Fibroblast of lung (primary cell): ENCODE results near the gene ADGRF3. TPM values are rescaled to one million over a fixed set of nuclear protein-coding genes. Genes with fewer than 3 reads are reported as not detected.

Source experiments
- DNase-seq, 2 donors: peaks; one replicate each; pipeline versions ENCODE4 v3.0.0 to v3.0.0-alpha.2; 2010; ENCODE audit warnings: low read depth in 2 of 2
- H2AFZ ChIP-seq: 2 replicates; pipeline ENCODE4 v1.5.1; 2012; ENCODE audit warnings: low read length, control low read depth, inconsistent platforms
- H3K27ac ChIP-seq: 2 replicates; pipeline ENCODE4 v1.5.1; 2011; ENCODE audit warnings: low read length, control low read depth; ENCODE audit not compliant: insufficient read depth
- H3K27me3 ChIP-seq: 2 replicates; pipeline ENCODE4 v1.5.1; 2011; ENCODE audit warnings: mild to moderate bottlenecking, low read length; ENCODE audit not compliant: control insufficient read depth, insufficient read depth
- H3K36me3 ChIP-seq: 2 replicates; pipeline ENCODE4 v1.5.1; 2011; ENCODE audit warnings: low read length; ENCODE audit not compliant: control insufficient read depth, insufficient read depth
- H3K4me1 ChIP-seq: 2 replicates; pipeline ENCODE4 v1.5.1; 2011; ENCODE audit warnings: low read length; ENCODE audit not compliant: control insufficient read depth, insufficient read depth; ENCODE audit errors: extremely low read depth
- H3K4me2 ChIP-seq: 2 replicates; pipeline ENCODE4 v1.5.1; 2011; ENCODE audit warnings: low read length, control low read depth; ENCODE audit not compliant: insufficient read depth; ENCODE audit errors: extremely low read depth
- H3K4me3 ChIP-seq, 4 experiments: fragments of 200-600 bp in 1 of 4; sonication (generic) in 1 of 4; replicated peaks in 1 of 4; 2 replicates each; pipeline ENCODE4 v1.5.1; 2011 to 2016; ENCODE audit warnings: low read length in 4 of 4, low read depth in 3 of 4, mild to moderate bottlenecking in 3 of 4, control low read depth in 2 of 4, inconsistent platforms in 1 of 4, mixed read lengths in 1 of 4; ENCODE audit not compliant: insufficient read depth in 1 of 4; ENCODE audit errors: control extremely low read depth in 1 of 4
- H3K79me2 ChIP-seq: 2 replicates; pipeline ENCODE4 v1.5.1; 2012; ENCODE audit warnings: mild to moderate bottlenecking, low read length, inconsistent platforms; ENCODE audit not compliant: control insufficient read depth, insufficient read depth
- H3K9ac ChIP-seq: 2 replicates; pipeline ENCODE4 v1.5.1; 2011; ENCODE audit warnings: mild to moderate bottlenecking, low read length, control low read depth; ENCODE audit not compliant: insufficient read depth
- H3K9me3 ChIP-seq: 2 replicates; pipeline ENCODE4 v1.5.1; 2012; ENCODE audit warnings: low read depth, low read length; ENCODE audit not compliant: control insufficient read depth, insufficient read depth
- H4K20me1 ChIP-seq: 2 replicates; pipeline ENCODE4 v1.5.1; 2011; ENCODE audit warnings: low read length; ENCODE audit not compliant: control insufficient read depth, insufficient read depth; ENCODE audit errors: extremely low read depth
- EZH2 ChIP-seq: IDR thresholded peaks from 2 replicates; pipeline ENCODE4 v1.5.1; 2012; ENCODE audit warnings: low read length, control low read depth, mild to moderate bottlenecking; ENCODE audit errors: missing control alignments
- polyA plus RNA-seq, 2 donors: library from polyadenylated mRNA; depleted of rRNA in 1 of 2; stranded (reverse) in 1 of 2; unstranded in 1 of 2; fragments of >200 nt; gene quantifications; 2 replicates each; pipeline ENCODE4 v1.2.1, GENCODE V29; 2011 to 2012; ENCODE audit warnings: missing spikeins in 1 of 2
- total RNA-seq: library from RNA; depleted of rRNA; stranded (reverse); fragments of >200 nt; gene quantifications from 2 replicates; pipeline ENCODE4 v1.2.1, GENCODE V29; 2014
- TF ChIP-seq, protein P1 (sequence below), 2 donors: IDR thresholded peaks in 1 of 2; conservative IDR thresholded peaks in 1 of 2; 1 replicate in 1 of 2; 2 replicates in 1 of 2; pipeline ENCODE4 v1.5.1; 2011 to 2012; ENCODE audit warnings: low read length in 2 of 2, control low read depth in 1 of 2, inconsistent platforms in 1 of 2, low read depth in 1 of 2, mild to moderate bottlenecking in 1 of 2

Gene ADGRF3
- total and polyA plus RNA-seq, 2 donors (not counting 1 experiment from before 2014, with no cell fraction given) = under 0.01 to 0.06 TPM

DNA sequence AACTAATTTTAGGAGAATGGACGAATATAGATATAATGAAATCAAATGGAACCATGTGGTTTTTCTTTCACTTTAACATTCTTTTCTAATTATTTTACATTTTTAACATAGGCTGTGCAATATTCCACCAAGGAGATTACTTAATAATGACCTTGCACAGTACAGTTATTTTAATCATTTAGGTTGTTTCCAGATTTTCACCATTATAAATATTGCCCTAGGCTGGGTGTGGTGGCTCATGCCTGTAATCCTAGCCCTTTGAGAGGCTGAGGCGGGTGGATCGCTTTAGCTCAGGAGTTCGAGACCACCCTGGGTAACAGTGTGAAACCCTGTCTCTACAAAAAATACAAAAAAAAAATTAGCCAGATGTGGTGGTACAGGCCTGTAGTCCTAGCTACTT, 40.6 kb upstream of the ADGRF3 start:
- Histone ChIP-seq H3K9me3 (no peaks in the 10 kb centered on the region), H3K4me3 (no peak overlapping the region), H3K79me2 (no peaks in the 10 kb centered on the region), H3K27ac (no peak overlapping the region), H4K20me1 (no peaks in the 10 kb centered on the region), H2AFZ (no peak overlapping the region), H3K36me3 (peaks cover 4% of the 10 kb centered on the region), H3K9ac (no peak overlapping the region), H3K4me1 (no peaks in the 10 kb centered on the region), H3K27me3 (no peaks in the 10 kb centered on the region), H3K4me2 (no peak overlapping the region)
- no peak for DNase-seq
- TF ChIP-seq EZH2 = no peak
- TF ChIP-seq, protein P1, sequence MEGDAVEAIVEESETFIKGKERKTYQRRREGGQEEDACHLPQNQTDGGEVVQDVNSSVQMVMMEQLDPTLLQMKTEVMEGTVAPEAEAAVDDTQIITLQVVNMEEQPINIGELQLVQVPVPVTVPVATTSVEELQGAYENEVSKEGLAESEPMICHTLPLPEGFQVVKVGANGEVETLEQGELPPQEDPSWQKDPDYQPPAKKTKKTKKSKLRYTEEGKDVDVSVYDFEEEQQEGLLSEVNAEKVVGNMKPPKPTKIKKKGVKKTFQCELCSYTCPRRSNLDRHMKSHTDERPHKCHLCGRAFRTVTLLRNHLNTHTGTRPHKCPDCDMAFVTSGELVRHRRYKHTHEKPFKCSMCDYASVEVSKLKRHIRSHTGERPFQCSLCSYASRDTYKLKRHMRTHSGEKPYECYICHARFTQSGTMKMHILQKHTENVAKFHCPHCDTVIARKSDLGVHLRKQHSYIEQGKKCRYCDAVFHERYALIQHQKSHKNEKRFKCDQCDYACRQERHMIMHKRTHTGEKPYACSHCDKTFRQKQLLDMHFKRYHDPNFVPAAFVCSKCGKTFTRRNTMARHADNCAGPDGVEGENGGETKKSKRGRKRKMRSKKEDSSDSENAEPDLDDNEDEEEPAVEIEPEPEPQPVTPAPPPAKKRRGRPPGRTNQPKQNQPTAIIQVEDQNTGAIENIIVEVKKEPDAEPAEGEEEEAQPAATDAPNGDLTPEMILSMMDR (conservative IDR thresholded peaks at IDR 0.05 in 1 of 2, IDR thresholded peaks at IDR 0.05 in 1 of 2; ENCODE audit: low read depth in 1 of 2, low read length in 2 of 2) = no peak

DNA sequence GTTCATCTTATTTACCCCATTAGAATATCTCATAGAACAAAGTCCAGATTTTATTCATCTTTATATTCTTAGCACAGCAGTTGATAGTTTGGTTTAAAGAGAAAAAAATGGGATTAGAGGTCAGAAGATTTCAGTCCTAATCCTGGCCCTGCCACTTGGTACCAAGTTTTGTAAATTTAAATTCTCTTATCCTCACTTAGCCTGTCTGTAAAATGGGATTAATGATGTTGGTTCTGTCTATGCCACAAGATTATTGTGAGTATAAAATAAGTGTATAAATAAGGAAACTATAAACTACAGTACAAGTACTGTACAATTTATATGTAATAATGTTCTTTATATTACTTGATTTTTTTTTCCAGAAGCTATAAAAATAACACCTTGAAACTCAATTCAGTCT, 38.0 kb upstream of the ADGRF3 start:
- Histone ChIP-seq H3K4me3 (no peak overlapping the region), H3K4me2 (no peak overlapping the region), H4K20me1 (no peaks in the 10 kb centered on the region), H3K27me3 (no peaks in the 10 kb centered on the region), H3K9me3 (no peaks in the 10 kb centered on the region), H3K27ac (no peak overlapping the region), H3K4me1 (no peaks in the 10 kb centered on the region), H3K79me2 (no peaks in the 10 kb centered on the region), H3K9ac (no peak overlapping the region), H3K36me3 (peaks cover 2% of the 10 kb centered on the region), H2AFZ (no peak overlapping the region)
- no peak for TF ChIP-seq EZH2
- TF ChIP-seq, protein P1 (conservative IDR thresholded peaks at IDR 0.05 in 1 of 2, IDR thresholded peaks at IDR 0.05 in 1 of 2; ENCODE audit: low read depth in 1 of 2, low read length in 2 of 2) = no peak
- no peak for DNase-seq

GRCh38 chr2:26384183-26384582, 37.6 kb upstream of the ADGRF3 start:
- Histone ChIP-seq H3K27ac (no peak overlapping the region), H3K9ac (no peak overlapping the region), H3K4me3 (no peak overlapping the region), H4K20me1 (no peaks in the 10 kb centered on the region), H2AFZ (no peak overlapping the region), H3K9me3 (no peaks in the 10 kb centered on the region), H3K79me2 (no peaks in the 10 kb centered on the region), H3K4me2 (no peak overlapping the region), H3K27me3 (no peaks in the 10 kb centered on the region), H3K36me3 (peaks cover 2% of the 10 kb centered on the region), H3K4me1 (no peaks in the 10 kb centered on the region)
- DNase-seq = no peak
- TF ChIP-seq EZH2 = no peak
- TF ChIP-seq, protein P1 (conservative IDR thresholded peaks at IDR 0.05 in 1 of 2, IDR thresholded peaks at IDR 0.05 in 1 of 2; ENCODE audit: low read depth in 1 of 2, low read length in 2 of 2) = no peak
